Dedifferentiated amniotic fluid mesenchymal stem cell (primary cell): ENCODE data around the gene SLC18A3.
A peak's percentile ranks its signal among the peaks of the same experiment; 100 is the strongest.

Source experiments
- DNase-seq: peaks from one replicate; pipeline ENCODE4 v3.0.0-alpha.2; 2016; ENCODE audit errors: extremely low spot score

Gene SLC18A3

GRCh38 chr10:49596493-49596809 lies 13.7 kb upstream of the SLC18A3 start:
- DNase-seq = no peak

- no peak for DNase-seq
Observed at GRCh38 chr10:49596836-49597235, 13.3 kb upstream of the SLC18A3 start.

GRCh38 chr10:49597426-49598163 lies 12.5 kb upstream of the SLC18A3 start:
- DNase-seq = no peak

- DNase-seq = no peak
Observed at GRCh38 chr10:49598164-49598856, 11.8 kb upstream of the SLC18A3 start.

GRCh38 chr10:49598986-49599385 lies 11.1 kb upstream of the SLC18A3 start:
- no peak for DNase-seq

- no peak for DNase-seq
Observed at GRCh38 chr10:49599546-49599945, 10.6 kb upstream of the SLC18A3 start.

GRCh38 chr10:49600046-49600445 lies 10.1 kb upstream of the SLC18A3 start:
- no peak for DNase-seq

- DNase-seq = no peak
Observed at GRCh38 chr10:49600781-49601400, 9.2 kb upstream of the SLC18A3 start.

GRCh38 chr10:49601857-49602256 lies 8.3 kb upstream of the SLC18A3 start:
- DNase-seq = no peak

- DNase-seq = no peak
Observed at GRCh38 chr10:49602380-49603023, 7.6 kb upstream of the SLC18A3 start.

GRCh38 chr10:49605216-49605938 lies 4.7 kb upstream of the SLC18A3 start:
- DNase-seq = no peak

GRCh38 chr10:49605939-49606509 lies 4.1 kb upstream of the SLC18A3 start:
- no peak for DNase-seq

- peak; percentile 22 for DNase-seq
Observed at GRCh38 chr10:49606981-49607535, 3.1 kb upstream of the SLC18A3 start.

GRCh38 chr10:49608166-49609005 lies 1.7 kb upstream of the SLC18A3 start:
- no peak for DNase-seq

GRCh38 chr10:49609006-49609282 lies 1.2 kb upstream of the SLC18A3 start:
- DNase-seq = no peak

GRCh38 chr10:49609283-49610113 lies 612 bp upstream of the SLC18A3 start:
- no peak for DNase-seq

GRCh38 chr10:49610458-49611165 lies 502 bp downstream of the SLC18A3 start:
- no peak for DNase-seq

GRCh38 chr10:49611166-49611815 lies 1.2 kb downstream of the SLC18A3 start:
- no peak for DNase-seq
